Immature natural killer cell (primary cell): ENCODE results near the gene RNF17. TPM values are rescaled to one million over a fixed set of nuclear protein-coding genes. Genes with fewer than 3 reads are reported as not detected.
A peak's percentile ranks its signal among the peaks of the same experiment; 100 is the strongest.
"Not testable (repeated sequence)": the region's sequence is repeated elsewhere in the genome, so short reads cannot be mapped to it uniquely, and the experiment has no call there.

Experiments used
- DNase-seq, 3 donors: peaks; one replicate each; pipeline ENCODE4 v3.0.0; 2022; ENCODE audit warnings: mixed read lengths in 1 of 3
- H3K27ac Mint-ChIP-seq, 6 donors: one replicate each; pipeline ENCODE4 v1.8.0; 2020; ENCODE audit warnings: mixed read lengths in 6 of 6, mild to moderate bottlenecking in 5 of 6, inconsistent platforms in 4 of 6, moderate library complexity in 3 of 6
- H3K27me3 Mint-ChIP-seq, 3 donors: one replicate each; pipeline ENCODE4 v1.8.0; 2020 to 2021; ENCODE audit warnings: low read depth in 3 of 3, mild to moderate bottlenecking in 3 of 3, mixed read lengths in 3 of 3, moderate library complexity in 3 of 3, inconsistent platforms in 1 of 3
- H3K36me3 Mint-ChIP-seq, 3 donors: one replicate each; pipeline ENCODE4 v1.8.0; 2020; ENCODE audit warnings: mixed read lengths in 3 of 3, inconsistent platforms in 2 of 3, mild to moderate bottlenecking in 2 of 3
- H3K4me1 Mint-ChIP-seq, 2 donors: one replicate each; pipeline ENCODE4 v1.8.0; 2020; ENCODE audit warnings: inconsistent platforms in 2 of 2, mild to moderate bottlenecking in 2 of 2, mixed read lengths in 2 of 2, moderate library complexity in 1 of 2
- H3K4me3 Mint-ChIP-seq, 5 donors: one replicate each; pipeline ENCODE4 v1.8.0; 2020; ENCODE audit warnings: mild to moderate bottlenecking in 5 of 5, mixed read lengths in 5 of 5, inconsistent platforms in 3 of 5, moderate library complexity in 3 of 5
- H3K9me3 Mint-ChIP-seq, 6 donors: one replicate each; pipeline ENCODE4 v1.8.0; 2020; ENCODE audit warnings: mild to moderate bottlenecking in 6 of 6, mixed read lengths in 6 of 6, inconsistent platforms in 4 of 6, moderate library complexity in 3 of 6
- polyA plus RNA-seq, 3 donors: library from polyadenylated mRNA; unstranded; fragments of 300-500 nt; fragmentation: Illumina TruSeq; gene quantifications; one replicate each; pipeline ENCODE4 v1.2.3, GENCODE V29; 2021

RNF17 gene, protein sequence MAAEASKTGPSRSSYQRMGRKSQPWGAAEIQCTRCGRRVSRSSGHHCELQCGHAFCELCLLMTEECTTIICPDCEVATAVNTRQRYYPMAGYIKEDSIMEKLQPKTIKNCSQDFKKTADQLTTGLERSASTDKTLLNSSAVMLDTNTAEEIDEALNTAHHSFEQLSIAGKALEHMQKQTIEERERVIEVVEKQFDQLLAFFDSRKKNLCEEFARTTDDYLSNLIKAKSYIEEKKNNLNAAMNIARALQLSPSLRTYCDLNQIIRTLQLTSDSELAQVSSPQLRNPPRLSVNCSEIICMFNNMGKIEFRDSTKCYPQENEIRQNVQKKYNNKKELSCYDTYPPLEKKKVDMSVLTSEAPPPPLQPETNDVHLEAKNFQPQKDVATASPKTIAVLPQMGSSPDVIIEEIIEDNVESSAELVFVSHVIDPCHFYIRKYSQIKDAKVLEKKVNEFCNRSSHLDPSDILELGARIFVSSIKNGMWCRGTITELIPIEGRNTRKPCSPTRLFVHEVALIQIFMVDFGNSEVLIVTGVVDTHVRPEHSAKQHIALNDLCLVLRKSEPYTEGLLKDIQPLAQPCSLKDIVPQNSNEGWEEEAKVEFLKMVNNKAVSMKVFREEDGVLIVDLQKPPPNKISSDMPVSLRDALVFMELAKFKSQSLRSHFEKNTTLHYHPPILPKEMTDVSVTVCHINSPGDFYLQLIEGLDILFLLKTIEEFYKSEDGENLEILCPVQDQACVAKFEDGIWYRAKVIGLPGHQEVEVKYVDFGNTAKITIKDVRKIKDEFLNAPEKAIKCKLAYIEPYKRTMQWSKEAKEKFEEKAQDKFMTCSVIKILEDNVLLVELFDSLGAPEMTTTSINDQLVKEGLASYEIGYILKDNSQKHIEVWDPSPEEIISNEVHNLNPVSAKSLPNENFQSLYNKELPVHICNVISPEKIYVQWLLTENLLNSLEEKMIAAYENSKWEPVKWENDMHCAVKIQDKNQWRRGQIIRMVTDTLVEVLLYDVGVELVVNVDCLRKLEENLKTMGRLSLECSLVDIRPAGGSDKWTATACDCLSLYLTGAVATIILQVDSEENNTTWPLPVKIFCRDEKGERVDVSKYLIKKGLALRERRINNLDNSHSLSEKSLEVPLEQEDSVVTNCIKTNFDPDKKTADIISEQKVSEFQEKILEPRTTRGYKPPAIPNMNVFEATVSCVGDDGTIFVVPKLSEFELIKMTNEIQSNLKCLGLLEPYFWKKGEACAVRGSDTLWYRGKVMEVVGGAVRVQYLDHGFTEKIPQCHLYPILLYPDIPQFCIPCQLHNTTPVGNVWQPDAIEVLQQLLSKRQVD (N-terminal part only)
- not detected for polyA plus RNA-seq

DNA sequence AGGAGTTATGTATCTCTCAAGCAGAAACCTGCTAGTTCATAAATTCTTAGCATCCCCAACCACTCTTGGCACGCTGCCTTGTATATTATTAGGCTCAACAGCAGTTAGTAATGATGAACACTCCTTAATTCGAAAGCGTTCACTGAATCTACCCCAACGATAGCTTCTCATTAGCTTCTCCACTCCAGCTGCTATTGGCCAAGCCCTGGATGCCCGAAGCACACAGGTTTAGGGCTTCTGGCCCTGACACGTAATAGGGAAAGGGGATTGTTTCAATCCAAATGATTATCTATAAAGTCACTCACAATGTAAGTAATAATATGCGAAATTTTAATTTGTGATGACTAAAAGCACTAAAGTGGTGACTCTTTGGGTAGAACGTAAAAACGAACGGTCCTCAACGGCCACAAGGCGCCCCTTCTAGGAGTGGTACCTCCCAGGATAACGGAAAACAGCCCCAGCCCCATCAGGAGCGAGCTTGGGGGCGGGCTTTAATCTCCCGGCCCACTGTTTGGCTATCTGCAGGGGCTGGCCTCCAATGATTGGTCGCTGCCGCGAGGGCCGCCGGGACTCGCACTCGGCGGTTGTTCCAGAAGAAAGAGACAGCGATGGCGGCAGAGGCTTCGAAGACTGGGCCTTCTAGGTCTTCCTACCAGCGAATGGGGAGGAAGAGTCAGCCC lies at the start of gene RNF17:
TSS of gene RNF17 (plus strand) at position 574 of the 680 bp plus-strand sequence. CDS start at position 609, 35 bp downstream.
- no peak for DNase-seq
- H3K4me1 Mint-ChIP-seq, result no peaks in the 10 kb centered on the region
- H3K27me3 Mint-ChIP-seq, result peaks cover 0 to 12% (median 2%) of the 10 kb centered on the region in 3 donors
- no peaks in the 10 kb centered on the region for H3K9me3 Mint-ChIP-seq
- H3K4me3 Mint-ChIP-seq, result peak within 1 kb of the TSS in 1 of 5 donors; percentile 13
- no peaks in the 10 kb centered on the region for H3K36me3 Mint-ChIP-seq
- no peak within 1 kb of the TSS for H3K27ac Mint-ChIP-seq

DNA sequence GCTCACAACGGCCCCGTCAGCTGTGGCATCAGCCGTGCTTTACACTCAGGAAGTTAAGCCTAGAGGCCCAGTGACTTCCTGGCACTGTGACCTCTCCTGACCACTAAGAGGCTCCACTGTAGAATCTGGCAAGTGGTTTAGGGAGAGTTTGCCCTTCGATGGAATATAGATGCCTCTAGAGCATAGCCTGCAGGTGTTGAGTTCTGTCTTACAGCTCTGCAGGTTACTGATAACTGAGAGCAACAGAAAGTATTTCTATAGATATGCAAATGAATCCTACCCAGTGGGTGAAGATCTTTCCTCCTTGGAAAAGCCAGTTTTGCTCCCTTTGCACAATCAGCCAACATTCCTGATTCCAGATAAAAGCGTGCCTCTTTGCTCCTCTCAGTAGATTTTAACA lies 48.0 kb upstream of the RNF17 start:
- no peak for DNase-seq
- no peak overlapping the region for H3K4me3 Mint-ChIP-seq
- H3K9me3 Mint-ChIP-seq, result no peaks in the 10 kb centered on the region
- no peaks in the 10 kb centered on the region for H3K36me3 Mint-ChIP-seq
- H3K27me3 Mint-ChIP-seq, result peaks cover 2 to 9% (median 3%) of the 10 kb centered on the region in 3 donors
- no peak overlapping the region for H3K27ac Mint-ChIP-seq
- peaks cover 5 to 6% of the 10 kb centered on the region in 2 donors for H3K4me1 Mint-ChIP-seq

DNA sequence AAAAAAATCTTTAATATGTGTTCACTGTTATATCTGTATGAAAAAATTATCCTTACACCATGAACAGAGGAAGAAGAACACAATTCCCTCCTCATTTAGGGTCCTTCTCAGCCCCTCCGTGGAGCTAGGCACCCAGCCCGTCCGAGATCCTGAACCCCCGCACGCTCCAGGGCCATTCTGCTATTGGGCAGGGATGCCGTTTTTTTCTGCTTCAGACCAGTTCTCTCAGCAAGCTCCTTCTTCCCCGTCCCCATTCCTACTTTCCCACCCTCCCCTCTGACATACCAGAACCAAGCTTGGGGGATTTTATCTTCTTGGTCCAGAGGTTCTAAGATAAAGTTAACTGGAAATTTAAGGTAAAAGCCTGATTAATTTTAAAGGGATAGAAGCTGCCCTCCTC lies 47.5 kb upstream of the RNF17 start:
- no peak for DNase-seq
- Mint-ChIP-seq H3K27me3 (peaks cover 2 to 9% (median 3%) of the 10 kb centered on the region in 3 donors), H3K36me3 (no peaks in the 10 kb centered on the region), H3K4me3 (no peak overlapping the region), H3K27ac (no peak overlapping the region), H3K4me1 (peaks cover 5 to 6% of the 10 kb centered on the region in 2 donors), H3K9me3 (no peaks in the 10 kb centered on the region)

DNA sequence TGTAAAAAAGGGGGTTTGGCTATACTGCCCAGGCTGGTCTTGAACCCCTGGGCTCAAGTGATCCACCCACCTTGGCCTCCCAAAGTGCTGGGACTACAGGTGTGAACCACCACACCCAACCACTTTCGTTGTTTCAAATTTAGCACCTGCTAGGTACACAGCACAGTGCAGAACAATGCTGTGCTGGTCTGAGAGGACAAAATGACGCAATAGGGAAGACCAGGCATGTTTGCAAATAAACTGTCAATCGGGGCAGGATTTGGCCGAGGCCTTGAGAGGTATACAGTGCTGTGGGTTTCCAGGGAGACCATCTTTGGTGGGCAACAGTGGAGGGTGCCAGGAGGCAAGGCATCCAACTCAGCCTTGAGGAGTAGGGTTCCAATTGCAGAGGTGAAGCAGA lies 46.8 kb upstream of the RNF17 start:
- H3K27ac Mint-ChIP-seq, result no peak overlapping the region
- DNase-seq, result no peak
- H3K27me3 Mint-ChIP-seq, result peaks cover 3 to 9% (median 3%) of the 10 kb centered on the region in 3 donors
- H3K36me3 Mint-ChIP-seq, result no peaks in the 10 kb centered on the region
- H3K4me3 Mint-ChIP-seq, result no peak overlapping the region
- H3K9me3 Mint-ChIP-seq, result no peaks in the 10 kb centered on the region
- H3K4me1 Mint-ChIP-seq, result peaks cover 5 to 6% of the 10 kb centered on the region in 2 donors

DNA sequence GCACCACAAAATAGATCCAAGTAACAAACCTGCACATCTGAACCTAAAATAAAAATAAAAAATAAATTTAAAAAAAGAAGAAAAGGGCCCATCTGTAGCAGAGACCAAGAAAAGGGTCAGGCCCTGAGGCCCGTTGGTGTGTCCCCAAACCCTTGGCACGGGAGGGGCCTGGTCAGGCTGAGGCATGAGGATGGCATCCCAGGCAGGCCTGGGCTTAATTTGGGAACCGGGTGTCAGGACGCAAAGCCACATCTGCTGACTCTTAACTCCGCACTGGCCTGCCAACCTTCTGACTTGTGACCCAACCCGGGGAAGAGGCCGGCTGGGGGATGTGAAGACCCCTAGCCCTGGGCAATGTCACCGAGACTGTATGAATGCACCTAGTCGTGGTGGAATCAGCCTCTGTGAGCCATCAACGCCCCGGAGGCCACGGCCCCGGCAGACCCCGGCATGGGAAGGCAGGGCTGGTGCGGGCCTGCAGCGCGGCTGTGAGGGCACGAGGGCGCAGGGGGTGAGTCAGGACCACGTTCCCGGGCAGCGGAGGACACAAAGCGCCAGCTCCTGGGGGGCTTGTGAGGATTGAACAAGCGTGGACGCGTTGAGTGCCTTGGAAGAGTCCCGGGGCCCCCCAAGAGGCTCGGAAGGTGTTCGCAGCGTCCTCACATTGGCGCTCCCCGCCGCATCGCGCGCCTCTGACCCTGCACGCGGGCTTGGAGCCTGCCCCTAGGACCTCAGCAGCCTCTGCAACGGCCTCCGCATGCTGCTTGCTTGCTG lies 45.6 kb upstream of the RNF17 start:
- DNase-seq, result no peak
- H3K4me3 Mint-ChIP-seq, result no peak overlapping the region
- H3K27ac Mint-ChIP-seq, result no peak overlapping the region
- H3K4me1 Mint-ChIP-seq, result peaks cover 5 to 6% of the 10 kb centered on the region in 2 donors
- H3K27me3 Mint-ChIP-seq, result peaks cover 1 to 9% (median 3%) of the 10 kb centered on the region in 3 donors
- H3K36me3 Mint-ChIP-seq, result no peaks in the 10 kb centered on the region
- H3K9me3 Mint-ChIP-seq, result no peaks in the 10 kb centered on the region

DNA sequence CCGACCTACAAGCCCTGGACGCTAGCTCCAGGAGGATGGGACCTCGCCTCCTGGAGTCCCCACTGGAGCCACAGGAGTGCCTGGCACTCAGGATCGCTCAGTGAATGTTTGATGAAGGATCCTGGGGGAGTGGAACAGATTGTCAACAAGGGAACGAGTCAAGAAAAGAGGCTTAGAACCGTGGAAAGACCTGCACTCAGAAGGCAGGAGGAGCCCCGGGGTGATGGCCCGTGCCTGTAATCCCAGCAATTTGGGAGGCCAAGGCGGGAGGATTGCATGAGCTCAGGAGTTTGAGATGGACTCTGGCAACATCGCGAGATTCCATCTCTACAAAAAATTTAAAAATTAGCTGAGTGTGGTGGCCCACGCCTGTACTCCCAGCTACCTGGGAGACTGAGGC lies 44.8 kb upstream of the RNF17 start:
- DNase-seq, result no peak
- H3K9me3 Mint-ChIP-seq, result no peaks in the 10 kb centered on the region
- H3K4me1 Mint-ChIP-seq, result peaks cover 5 to 6% of the 10 kb centered on the region in 2 donors
- no peak overlapping the region for H3K4me3 Mint-ChIP-seq
- peaks cover 1 to 9% (median 3%) of the 10 kb centered on the region in 3 donors for H3K27me3 Mint-ChIP-seq
- H3K27ac Mint-ChIP-seq, result no peak overlapping the region
- no peaks in the 10 kb centered on the region for H3K36me3 Mint-ChIP-seq

DNA sequence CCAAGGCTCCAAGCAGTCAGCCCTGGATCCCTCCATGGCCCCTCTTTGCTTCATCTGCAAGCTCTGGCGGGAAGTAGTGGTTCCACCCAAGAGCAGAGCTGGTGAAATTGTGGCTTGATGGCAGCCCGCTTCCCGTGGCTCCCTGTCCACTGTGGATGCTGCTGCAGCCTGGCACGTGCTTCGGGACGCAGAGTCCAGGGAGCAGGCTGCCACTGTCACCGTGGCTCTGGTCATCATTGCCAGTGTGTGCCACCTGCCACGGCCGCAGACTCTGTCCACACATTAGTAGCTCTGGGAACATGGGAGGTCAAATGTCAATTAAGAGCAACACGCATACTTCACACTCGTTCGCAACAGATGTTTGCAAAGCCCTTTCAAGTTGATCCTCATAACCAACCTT lies 40.8 kb upstream of the RNF17 start:
- H3K4me1 Mint-ChIP-seq, result no peaks in the 10 kb centered on the region
- H3K27me3 Mint-ChIP-seq, result peaks cover 1 to 4% (median 3%) of the 10 kb centered on the region in 3 donors
- no peaks in the 10 kb centered on the region for H3K9me3 Mint-ChIP-seq
- DNase-seq, result no peak
- H3K27ac Mint-ChIP-seq, result no peak overlapping the region
- no peak overlapping the region for H3K4me3 Mint-ChIP-seq
- H3K36me3 Mint-ChIP-seq, result no peaks in the 10 kb centered on the region

DNA sequence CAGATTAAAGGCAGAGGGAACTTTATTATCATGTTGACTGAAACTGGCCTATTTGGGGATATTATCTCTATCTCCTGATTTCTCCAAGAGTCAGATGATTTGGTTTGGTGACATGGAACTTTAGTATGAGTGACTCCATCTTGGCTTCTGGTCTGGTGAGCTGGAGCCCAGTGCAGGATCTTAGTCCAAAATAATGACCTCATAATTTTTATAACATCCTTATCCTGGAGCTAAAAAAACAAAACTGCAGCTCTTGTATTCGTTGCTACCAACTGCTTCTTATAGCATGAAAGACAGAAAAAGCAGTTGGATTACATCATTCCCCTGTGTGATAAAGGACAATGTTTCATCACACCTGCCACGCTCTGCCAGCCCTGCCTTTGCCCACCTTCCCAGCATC lies 39.3 kb upstream of the RNF17 start:
- H3K4me1 Mint-ChIP-seq, result no peaks in the 10 kb centered on the region
- peaks cover 0 to 4% (median 1%) of the 10 kb centered on the region in 3 donors for H3K27me3 Mint-ChIP-seq
- no peak overlapping the region for H3K4me3 Mint-ChIP-seq
- no peak for DNase-seq
- H3K27ac Mint-ChIP-seq, result no peak overlapping the region
- no peaks in the 10 kb centered on the region for H3K36me3 Mint-ChIP-seq
- H3K9me3 Mint-ChIP-seq, result no peaks in the 10 kb centered on the region

DNA sequence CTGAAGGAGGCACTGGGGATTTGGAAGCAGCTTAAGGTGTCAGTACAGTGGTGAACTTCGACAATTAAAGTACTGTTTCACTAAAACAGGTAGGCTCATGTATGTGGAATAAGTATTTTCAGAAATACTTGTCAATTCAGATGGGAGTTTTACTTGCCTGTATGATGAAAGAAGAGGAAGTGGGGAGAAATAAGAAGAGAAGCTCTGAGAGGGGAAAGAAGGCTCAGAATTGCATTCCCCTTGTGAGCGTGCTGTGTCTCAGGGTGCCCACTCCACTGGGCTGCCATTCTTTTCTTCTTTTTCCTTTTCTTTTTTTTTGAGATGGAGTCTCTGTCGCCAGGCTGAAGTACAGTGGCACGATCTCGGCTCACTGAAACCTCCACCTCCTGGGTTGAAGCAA lies 38.6 kb upstream of the RNF17 start:
- no peaks in the 10 kb centered on the region for H3K4me1 Mint-ChIP-seq
- peaks cover 0 to 2% (median 1%) of the 10 kb centered on the region in 3 donors for H3K27me3 Mint-ChIP-seq
- H3K36me3 Mint-ChIP-seq, result no peaks in the 10 kb centered on the region
- DNase-seq, result no peak
- H3K4me3 Mint-ChIP-seq, result no peak overlapping the region
- no peaks in the 10 kb centered on the region for H3K9me3 Mint-ChIP-seq
- H3K27ac Mint-ChIP-seq, result no peak overlapping the region

DNA sequence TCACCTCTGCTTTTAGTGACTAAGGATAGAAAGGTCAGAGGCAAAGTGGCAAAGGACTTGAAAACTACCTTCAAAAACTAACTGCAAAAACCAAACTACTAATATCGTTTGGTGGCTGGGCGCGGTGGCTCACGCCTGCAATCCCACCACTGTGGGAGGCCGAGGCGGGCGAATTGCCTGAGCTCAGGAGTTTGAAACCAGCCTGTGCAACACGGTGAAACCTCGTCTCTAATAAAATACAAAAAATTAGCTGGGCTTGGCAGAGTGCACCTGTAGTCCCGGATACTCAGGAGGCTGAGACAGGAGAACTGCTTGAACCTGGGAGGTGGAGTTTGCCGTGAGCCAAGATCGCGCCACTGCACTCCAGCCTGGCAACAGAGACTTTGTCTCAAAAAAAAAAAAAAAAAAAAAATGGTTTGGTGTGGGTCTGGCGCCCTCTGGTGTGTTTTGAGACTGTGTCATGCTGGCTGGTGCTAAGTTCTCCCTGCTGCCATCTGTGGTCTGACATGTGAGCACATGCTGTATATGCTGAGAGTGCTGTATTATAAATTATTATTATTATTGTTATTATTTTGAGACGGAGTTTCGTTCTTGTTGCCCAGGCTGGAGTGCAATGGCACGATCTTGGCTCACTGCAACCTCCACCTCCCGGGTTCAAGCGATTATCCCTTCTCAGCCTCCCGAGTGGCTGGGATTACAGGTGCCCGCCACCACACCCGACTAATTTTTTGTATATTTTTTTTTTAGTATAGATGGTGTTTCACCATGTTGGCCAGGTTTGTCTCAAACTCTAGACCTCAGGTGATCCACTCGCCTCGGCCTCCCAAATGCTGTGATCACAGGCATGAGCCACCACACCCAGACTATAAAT lies 36.0 kb upstream of the RNF17 start:
- Mint-ChIP-seq H3K36me3 (no peaks in the 10 kb centered on the region), H3K9me3 (peaks cover 0 to 8% (median 1%) of the 10 kb centered on the region in 6 donors), H3K4me3 (no peak overlapping the region), H3K27ac (no peak overlapping the region), H3K4me1 (no peaks in the 10 kb centered on the region), H3K27me3 (peaks cover 0 to 6% (median 2%) of the 10 kb centered on the region in 3 donors)
- peak; percentile 68 to 78 (median 76) for DNase-seq

DNA sequence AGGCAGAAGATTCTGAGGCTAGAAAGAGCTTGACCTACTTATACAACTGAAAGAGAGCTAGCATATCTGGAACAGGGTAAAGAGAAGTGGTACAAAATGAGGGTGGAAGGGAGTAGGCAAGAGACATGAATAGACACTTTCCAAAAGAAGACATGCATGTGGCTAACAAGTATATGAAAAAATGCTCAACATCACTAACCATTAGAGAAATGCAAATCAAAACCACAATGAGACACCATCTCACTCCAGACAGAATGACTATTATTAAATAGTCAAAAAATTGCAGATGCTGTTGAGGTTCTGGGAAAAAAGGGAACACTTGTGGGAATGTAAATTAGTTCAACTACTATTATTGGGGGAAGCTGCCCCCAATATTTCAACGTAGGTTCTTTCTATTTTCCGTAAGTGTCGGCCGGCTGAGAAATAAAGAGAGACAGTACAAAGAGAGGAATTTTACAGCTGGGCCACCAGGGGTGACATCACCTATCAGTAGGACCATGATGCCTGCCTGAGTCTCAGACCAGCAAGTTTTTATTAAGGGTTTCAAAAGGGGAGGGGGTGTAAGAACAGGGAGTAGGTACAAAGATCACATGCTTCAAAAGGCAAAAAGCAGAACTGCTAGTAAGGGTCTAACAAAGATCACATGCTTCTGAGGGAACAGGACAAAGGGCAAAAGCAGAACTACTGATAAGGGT lies 32.9 kb upstream of the RNF17 start:
- H3K4me3 Mint-ChIP-seq, H3K4me1 Mint-ChIP-seq, H3K27ac Mint-ChIP-seq, DNase-seq, H3K36me3 Mint-ChIP-seq, H3K27me3 Mint-ChIP-seq, H3K9me3 Mint-ChIP-seq: not testable (repeated sequence)
